ENCODE measurements around the gene KIF3C.

DNA sequence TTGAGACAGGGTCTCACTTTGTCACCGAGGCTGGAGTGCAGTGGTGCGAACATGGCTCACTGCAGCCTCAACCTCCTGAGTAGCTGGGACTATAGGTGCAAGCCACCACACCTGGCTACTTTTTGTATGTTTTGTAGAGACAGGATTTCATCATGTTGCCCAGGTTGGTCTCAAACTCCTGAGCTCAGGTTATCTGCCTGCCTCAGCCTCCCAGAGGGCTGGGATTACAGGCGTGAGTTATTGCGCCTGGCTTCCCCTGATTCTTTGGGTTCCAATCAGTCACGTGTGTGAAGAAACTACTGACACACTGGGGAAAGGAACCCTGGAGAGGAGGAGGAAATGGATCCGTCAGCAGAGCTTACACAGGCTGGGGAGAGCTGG lies 29.3 kb upstream of the KIF3C start:
- TF ChIP-seq, protein P1, sequence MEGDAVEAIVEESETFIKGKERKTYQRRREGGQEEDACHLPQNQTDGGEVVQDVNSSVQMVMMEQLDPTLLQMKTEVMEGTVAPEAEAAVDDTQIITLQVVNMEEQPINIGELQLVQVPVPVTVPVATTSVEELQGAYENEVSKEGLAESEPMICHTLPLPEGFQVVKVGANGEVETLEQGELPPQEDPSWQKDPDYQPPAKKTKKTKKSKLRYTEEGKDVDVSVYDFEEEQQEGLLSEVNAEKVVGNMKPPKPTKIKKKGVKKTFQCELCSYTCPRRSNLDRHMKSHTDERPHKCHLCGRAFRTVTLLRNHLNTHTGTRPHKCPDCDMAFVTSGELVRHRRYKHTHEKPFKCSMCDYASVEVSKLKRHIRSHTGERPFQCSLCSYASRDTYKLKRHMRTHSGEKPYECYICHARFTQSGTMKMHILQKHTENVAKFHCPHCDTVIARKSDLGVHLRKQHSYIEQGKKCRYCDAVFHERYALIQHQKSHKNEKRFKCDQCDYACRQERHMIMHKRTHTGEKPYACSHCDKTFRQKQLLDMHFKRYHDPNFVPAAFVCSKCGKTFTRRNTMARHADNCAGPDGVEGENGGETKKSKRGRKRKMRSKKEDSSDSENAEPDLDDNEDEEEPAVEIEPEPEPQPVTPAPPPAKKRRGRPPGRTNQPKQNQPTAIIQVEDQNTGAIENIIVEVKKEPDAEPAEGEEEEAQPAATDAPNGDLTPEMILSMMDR (IDR thresholded peaks at IDR 0.05) = no peak
- TF ChIP-seq POLR2A (IDR thresholded peaks at IDR 0.05) = no peak
